ACC112 (cell line): ENCODE results near the gene NLRP6.
"Not testable (repeated sequence)": the region's sequence is repeated elsewhere in the genome, so short reads cannot be mapped to it uniquely, and the experiment has no call there.

ENCODE experiments used
- H2AFZ ChIP-seq: fragments of 200-600 bp; sonication (generic); one replicate; pipeline ENCODE4 v1.6.0; 2017; ENCODE audit warnings: antibody characterized with exemption, low read length; ENCODE audit not compliant: unreplicated experiment
- H3K27ac ChIP-seq: fragments of 200-600 bp; sonication (generic); 2 replicates; pipeline ENCODE4 v1.5.1; 2014; ENCODE audit warnings: low read depth, mild to moderate bottlenecking, antibody characterized with exemption, low read length, moderate library complexity
- H3K27me3 ChIP-seq: fragments of 200-600 bp; sonication (generic); 2 replicates; pipeline ENCODE4 v1.6.1; 2014; ENCODE audit warnings: mild to moderate bottlenecking, antibody characterized with exemption, low read length, moderate library complexity, mixed read lengths; ENCODE audit not compliant: insufficient read depth
- H3K36me3 ChIP-seq: fragments of 200-600 bp; sonication (generic); 2 replicates; pipeline ENCODE4 v1.6.1; 2016; ENCODE audit warnings: mild to moderate bottlenecking, antibody characterized with exemption, low read length, moderate library complexity, mixed read lengths; ENCODE audit not compliant: insufficient read depth
- H3K4me1 ChIP-seq: fragments of 200-600 bp; sonication (generic); one replicate; pipeline ENCODE4 v1.6.1; 2016; ENCODE audit warnings: low read length, mixed read lengths; ENCODE audit not compliant: insufficient read depth, unreplicated experiment, control insufficient read depth
- H3K4me3 ChIP-seq: fragments of 200-600 bp; sonication (generic); 2 replicates; pipeline ENCODE4 v1.5.1; 2014; ENCODE audit warnings: mild to moderate bottlenecking, low read depth, low read length
- H3K79me2 ChIP-seq: fragments of 200-600 bp; sonication (generic); one replicate; pipeline ENCODE4 v1.6.0; 2016; ENCODE audit warnings: low read length; ENCODE audit not compliant: control insufficient read depth, unreplicated experiment, insufficient read depth

NLRP6 gene

DNA sequence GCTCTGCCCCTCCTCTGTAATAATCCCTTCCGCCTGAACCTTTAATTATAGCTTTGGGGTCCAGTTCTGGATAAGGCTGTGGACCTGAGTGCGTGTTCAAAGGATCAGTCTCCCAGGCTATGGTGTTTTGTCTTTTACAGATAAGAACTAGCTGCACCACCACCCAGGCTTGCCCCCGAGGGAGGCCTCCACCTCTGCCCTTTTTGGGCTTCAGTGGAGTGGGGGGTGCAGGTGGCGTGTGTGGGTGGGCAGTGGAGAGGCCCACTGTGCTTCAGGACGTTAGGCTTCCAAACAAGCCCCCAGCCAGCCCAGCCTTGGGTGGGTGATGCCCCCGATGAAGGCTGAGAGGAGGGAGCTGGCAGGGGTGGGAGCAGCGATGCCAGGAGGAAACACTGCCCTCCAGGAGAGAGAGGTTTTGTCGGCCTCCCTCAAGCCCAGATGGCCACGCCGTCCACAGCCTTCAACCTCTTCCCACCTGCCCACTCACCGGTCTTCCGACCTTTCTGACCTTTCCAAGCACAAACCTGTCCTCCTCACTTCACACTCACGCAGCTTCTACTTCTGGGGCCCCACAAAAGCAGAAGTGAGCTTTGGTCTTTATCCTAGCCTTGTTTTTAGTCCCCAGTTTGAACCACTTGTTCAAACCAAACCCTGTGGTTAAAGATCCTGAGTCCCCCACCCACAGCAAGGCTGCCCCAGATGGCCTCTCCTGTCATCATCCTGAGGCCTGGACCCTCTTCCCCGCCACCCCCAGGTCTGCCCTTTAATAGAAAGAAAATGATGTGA is 21.1 kb upstream of the NLRP6 start:
- H3K27me3 ChIP-seq, result no peaks in the 10 kb centered on the region
- H3K4me3 ChIP-seq, result no peak overlapping the region
- H3K27ac ChIP-seq, result no peak overlapping the region
- peaks cover 4% of the 10 kb centered on the region; the same call in 1 of the 2 replicates for H3K36me3 ChIP-seq
- no peaks in the 10 kb centered on the region for H3K4me1 ChIP-seq
- H3K79me2 ChIP-seq, result no peaks in the 10 kb centered on the region
- no peak overlapping the region for H2AFZ ChIP-seq

DNA sequence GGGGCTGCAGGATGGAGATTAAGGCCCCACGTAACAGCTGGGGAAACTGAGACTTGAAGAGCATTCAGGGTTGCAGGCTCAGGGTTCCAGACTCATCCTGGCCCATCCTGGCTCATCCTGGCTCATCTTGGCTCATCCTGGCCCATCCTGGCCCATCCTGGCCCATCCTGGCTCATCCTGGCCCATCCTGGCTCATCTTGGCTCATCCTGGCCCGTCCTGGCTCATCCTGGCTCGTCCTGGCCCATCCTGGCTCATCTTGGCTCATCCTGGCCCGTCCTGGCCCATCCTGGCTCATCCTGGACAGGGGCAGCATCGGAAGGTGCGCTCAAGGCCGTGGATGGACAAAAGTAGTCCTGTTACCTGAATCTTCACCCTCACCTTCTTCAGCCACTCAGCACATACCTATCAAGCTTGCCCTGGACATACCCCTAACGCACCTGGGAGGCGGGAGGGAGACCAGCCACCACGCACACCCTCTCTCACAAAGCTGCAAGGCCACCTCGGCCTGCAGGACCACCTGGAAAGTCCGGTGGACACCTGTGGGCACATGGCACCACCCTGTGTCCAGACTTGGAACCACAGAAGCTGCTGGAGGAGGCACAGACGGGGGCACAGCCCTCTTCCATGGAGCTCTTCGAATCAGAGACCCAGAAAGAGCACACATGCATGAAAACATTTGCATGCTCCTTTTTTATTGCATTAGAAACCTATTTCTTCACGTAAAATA is 20.3 kb upstream of the NLRP6 start:
- no peaks in the 10 kb centered on the region for H3K4me1 ChIP-seq
- no peak overlapping the region for H3K4me3 ChIP-seq
- no peaks in the 10 kb centered on the region for H3K27me3 ChIP-seq
- H3K36me3 ChIP-seq, result no peaks in the 10 kb centered on the region
- H2AFZ ChIP-seq, result no peak overlapping the region
- no peak overlapping the region for H3K27ac ChIP-seq
- no peaks in the 10 kb centered on the region for H3K79me2 ChIP-seq

DNA sequence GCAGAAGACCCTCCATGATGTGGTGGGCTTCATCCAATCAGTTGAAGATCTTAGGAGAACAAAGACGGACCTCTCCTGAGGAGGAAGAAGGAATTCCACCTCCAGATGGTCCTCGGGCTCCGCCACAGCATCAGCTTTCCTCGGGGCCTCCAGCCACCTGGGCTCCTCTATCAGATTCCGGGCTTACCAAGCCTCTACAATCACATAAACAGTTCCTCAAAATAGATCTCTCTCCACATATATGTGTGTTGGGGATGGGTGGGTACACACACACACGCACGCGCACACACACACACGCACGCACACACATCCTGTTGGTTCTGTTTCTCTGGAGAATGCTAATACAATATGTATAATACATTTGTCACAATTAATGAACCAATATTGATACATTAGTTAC is 18.8 kb upstream of the NLRP6 start:
- Histone ChIP-seq H3K4me3 (no peak overlapping the region), H3K36me3 (no peaks in the 10 kb centered on the region), H3K27ac (no peak overlapping the region), H3K27me3 (no peaks in the 10 kb centered on the region), H2AFZ (no peak overlapping the region), H3K79me2 (no peaks in the 10 kb centered on the region), H3K4me1 (no peaks in the 10 kb centered on the region)

DNA sequence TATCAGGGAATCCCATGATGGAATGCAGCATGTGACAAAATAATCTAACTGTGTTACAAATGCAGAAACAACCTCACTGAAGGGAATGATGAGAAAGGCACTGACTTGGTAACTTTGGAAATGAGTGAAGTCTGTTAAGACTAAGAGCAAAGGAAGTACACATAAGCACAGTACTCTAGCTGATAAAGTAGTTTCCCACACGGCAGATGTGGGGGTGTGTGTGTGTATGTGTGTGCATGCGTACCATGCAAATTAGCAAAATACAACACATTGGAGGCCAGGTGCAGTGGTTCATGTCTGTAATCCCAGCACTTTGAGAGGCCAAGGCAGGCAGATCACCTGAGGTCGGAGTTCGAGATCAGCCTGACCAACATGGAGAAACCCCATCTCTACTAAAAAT is 16.6 kb upstream of the NLRP6 start:
- H3K79me2 ChIP-seq, result no peaks in the 10 kb centered on the region
- no peaks in the 10 kb centered on the region for H3K27me3 ChIP-seq
- no peaks in the 10 kb centered on the region for H3K36me3 ChIP-seq
- no peak overlapping the region for H2AFZ ChIP-seq
- no peak overlapping the region for H3K4me3 ChIP-seq
- H3K4me1 ChIP-seq, result no peaks in the 10 kb centered on the region
- no peak overlapping the region for H3K27ac ChIP-seq

DNA sequence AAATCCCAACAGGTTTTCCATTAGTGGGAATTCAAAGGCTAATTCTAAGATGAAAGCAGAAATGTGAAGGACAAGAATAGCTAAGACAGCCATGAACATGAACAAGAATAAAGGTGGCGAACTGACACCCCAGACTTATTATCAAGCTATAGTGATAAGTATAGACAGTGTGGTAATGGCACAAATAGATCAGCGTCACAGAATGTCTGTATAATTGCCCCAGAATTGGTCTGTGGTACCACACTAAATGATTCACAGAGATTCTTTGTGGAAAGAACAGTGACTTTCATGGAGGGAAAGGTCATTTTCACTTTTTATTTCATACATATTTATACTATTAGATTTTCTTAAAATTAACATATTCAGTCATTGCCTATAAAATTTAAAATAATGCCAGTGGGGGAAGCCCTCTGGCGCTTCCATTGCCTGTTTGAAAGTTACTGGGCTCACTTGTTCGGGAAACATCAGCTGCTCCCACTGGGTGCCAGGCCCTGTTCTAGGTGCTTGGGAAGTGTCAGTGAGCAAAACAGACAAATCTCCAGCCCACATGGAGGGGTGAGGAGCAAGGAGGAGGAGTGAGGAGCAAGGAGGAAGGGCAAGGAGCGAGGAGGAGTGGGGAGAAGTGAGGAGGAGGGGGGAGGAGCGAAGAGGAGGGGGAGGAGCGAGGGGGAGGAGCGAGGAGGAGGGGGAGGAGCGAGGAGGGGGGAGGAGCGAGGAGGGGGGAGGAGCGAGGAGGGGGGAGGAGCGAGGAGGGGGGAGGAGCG is 11.3 kb upstream of the NLRP6 start:
- Histone ChIP-seq H3K27me3 (no peaks in the 10 kb centered on the region; the same call in 1 of the 2 replicates), H3K4me1 (no peaks in the 10 kb centered on the region), H2AFZ (no peak overlapping the region), H3K79me2 (no peaks in the 10 kb centered on the region), H3K36me3 (no peaks in the 10 kb centered on the region), H3K4me3 (no peak overlapping the region), H3K27ac (no peak overlapping the region)

DNA sequence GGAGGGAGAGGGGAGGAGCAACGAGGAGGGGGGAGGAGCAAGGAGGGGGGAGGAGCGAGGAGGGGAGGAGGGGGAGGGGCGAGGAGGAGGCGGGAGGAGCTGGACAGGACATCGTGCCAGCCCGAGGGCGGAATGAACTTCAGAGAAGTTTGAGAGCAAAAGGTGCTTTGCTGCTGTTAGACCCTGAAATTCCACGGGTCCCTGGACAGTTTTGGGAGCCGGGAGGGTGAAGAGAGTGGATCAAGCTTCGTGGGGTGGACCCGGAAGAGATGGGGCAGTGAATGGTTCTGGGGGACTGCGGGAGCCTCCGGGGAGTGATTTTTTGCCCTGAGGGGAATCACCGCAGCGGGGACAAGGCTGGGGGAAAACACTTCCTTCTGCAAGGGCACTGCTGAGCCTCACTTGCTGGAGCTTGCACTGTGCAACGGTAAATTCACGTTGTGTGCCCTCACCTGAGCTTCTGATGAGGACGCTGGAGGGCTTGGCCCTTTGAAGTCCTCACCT is 10.7 kb upstream of the NLRP6 start:
- Histone ChIP-seq H3K36me3 (no peaks in the 10 kb centered on the region), H3K27ac (no peak overlapping the region), H3K4me3 (no peak overlapping the region), H3K27me3 (no peaks in the 10 kb centered on the region; the same call in 1 of the 2 replicates), H3K4me1 (no peaks in the 10 kb centered on the region), H3K79me2 (no peaks in the 10 kb centered on the region), H2AFZ (no peak overlapping the region)

DNA sequence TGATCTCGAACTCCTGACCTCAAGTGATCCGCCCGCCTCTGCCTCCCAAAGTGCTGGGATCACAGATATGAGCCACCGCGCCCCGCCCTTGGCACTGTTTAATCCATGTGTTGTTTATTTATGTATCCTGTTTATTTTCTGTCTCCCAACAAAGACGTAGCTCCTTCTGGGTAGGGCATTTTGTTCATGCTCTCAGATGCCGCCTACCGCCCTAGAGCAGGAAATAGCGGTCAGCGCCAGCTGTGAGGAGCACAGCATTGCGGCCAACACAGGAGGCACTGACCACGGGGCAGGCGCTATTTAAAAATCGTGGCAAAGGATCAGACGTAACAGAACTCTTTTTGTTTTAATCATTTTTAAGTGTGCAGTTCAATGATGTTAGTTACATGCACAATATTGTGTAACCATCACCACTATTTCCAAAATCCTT is 9.5 kb upstream of the NLRP6 start:
- H3K4me1 ChIP-seq, H2AFZ ChIP-seq, H3K27ac ChIP-seq, H3K4me3 ChIP-seq, H3K79me2 ChIP-seq, H3K27me3 ChIP-seq, H3K36me3 ChIP-seq: not testable (repeated sequence)

DNA sequence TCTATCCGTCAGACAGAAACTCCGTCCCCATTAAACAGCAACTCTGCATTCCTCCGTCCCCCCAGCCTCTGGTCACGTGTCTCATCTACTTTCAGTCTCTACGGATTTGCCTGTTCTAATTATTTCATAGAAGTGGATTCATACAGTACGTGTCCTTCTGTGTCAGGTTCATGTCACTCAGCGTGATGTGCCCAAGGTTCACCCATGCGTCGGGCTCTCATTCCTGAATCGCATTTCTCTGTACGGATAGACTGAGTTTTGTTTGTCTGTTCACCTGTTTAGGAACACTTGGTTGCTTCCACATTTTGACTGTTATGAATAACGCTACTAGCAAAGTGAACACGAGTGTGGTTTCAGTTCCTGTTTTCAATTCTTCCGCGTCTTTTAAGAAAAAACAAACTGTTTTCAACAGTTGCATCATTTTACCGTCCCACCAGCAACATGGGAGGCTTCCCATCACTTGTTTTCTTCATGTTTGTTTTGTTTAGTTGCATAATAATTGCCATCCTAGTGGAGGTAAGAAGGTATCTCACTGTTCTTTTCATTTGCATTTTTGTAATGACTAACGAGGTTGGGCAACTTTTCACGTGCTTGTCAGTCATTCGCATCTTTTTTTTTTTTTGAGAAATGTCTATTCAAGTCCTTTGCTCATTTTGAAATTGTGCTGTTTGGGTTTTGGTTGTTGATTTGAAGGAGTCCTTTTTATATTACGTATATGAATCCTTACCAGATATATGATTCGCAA is 8.9 kb upstream of the NLRP6 start:
- 0 out of 2 replicates have a peak overlapping the region, but pooled peaks have one; percentile 2 for H3K4me3 ChIP-seq
- H2AFZ ChIP-seq, result no peak overlapping the region
- H3K27ac ChIP-seq, result no peak overlapping the region
- H3K27me3 ChIP-seq, result peaks cover 4% of the 10 kb centered on the region; the same call in 1 of the 2 replicates
- H3K4me1 ChIP-seq, result no peaks in the 10 kb centered on the region
- no peaks in the 10 kb centered on the region for H3K36me3 ChIP-seq
- H3K79me2 ChIP-seq, result no peaks in the 10 kb centered on the region

DNA sequence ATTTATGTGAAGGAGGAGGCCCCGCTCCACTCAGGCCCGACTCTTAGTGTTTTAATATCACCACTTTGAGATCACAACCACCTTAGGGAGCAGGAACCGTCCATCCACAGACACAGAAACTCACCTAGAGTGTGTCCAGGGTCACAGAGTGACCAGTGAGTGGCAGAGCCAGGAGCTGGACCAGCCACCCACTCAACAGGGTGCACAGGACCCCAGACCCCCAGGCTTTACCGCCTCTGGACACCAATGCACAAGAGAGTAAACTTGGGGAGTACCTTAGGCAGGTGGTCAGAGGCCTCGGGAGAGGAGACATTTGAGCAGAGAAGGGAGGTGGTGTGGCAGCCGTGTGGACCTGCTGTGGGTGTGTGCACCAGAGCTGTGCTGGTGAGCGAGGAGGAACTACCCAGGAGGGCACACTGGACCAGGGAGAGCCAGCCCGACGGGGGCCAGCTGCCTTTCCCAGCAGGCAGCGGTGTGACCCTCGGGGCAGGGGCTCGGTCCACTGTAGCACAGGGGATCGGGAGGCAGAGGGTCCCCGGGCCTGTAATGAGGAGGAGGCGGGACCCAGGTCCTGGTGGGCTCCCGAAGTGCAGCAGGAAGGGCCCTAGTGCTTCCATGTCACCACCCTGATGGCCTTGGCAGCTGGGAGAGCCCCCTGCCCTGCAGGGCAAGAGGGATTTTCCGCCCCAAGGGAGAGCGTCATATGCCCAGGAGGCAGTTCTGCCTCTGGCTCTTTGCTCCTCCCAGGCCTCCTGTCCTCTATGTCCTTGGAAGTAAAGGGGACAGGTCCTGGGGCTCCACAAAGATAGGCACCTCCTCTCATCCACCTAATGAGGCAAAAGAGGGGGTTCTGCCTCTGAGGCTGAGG is 7.5 kb upstream of the NLRP6 start:
- H3K27me3 ChIP-seq, result peaks cover 15% of the 10 kb centered on the region; the same call in 1 of the 2 replicates
- no peaks in the 10 kb centered on the region for H3K79me2 ChIP-seq
- no peak overlapping the region for H3K27ac ChIP-seq
- no peaks in the 10 kb centered on the region for H3K4me1 ChIP-seq
- no peak overlapping the region for H2AFZ ChIP-seq
- H3K4me3 ChIP-seq, result no peak overlapping the region
- no peaks in the 10 kb centered on the region for H3K36me3 ChIP-seq
